OCI-LY7 (cell line): ENCODE data around the gene TMEM63B. TPM values are rescaled to one million over a fixed set of nuclear protein-coding genes. Genes with fewer than 3 reads are reported as not detected.

Experiments used
- BruUV-seq: library from RNA; stranded (reverse); fragments of 400-500 nt; replicated peaks from 2 replicates; lab custom pipeline; 2021; lab: Mats Ljungman, UMichigan
- CTCF ChIA-PET: fragments of 300-600 bp; sonication (Branson Sonifier 250); formaldehyde crosslinking; loops from one replicate; lab custom pipeline; 2022; ENCODE audit warnings: antibody characterized with exemption; ENCODE audit not compliant: unreplicated experiment; lab: Charles Lee
- POLR2A ChIA-PET: fragments of 300-600 bp; sonication (Branson Sonifier 250); formaldehyde crosslinking; loops from one replicate; lab custom pipeline; 2022; ENCODE audit warnings: antibody characterized with exemption; lab: Charles Lee
- DNase-seq: peaks from one replicate; pipeline ENCODE4 v3.0.0-alpha.2; 2015; ENCODE audit warnings: low spot score
- H2AFZ ChIP-seq: fragments of 200-600 bp; sonication (generic), shearing (Covaris generic); 2 replicates; pipeline ENCODE4 v1.6.1; 2014; ENCODE audit warnings: mild to moderate bottlenecking, antibody characterized with exemption, low read length, moderate library complexity
- H3K27ac ChIP-seq: fragments of 200-600 bp; sonication (generic); 2 replicates; pipeline ENCODE4 v1.5.1; 2014; ENCODE audit warnings: mixed run types, low read depth, mild to moderate bottlenecking, moderate library complexity, low read length, inconsistent platforms; ENCODE audit not compliant: poor library complexity, severe bottlenecking
- H3K36me3 ChIP-seq: fragments of 200-600 bp; sonication (generic); 2 replicates; pipeline ENCODE4 v1.6.1; 2014; ENCODE audit warnings: mild to moderate bottlenecking, antibody characterized with exemption, low read length, moderate library complexity, mixed read lengths; ENCODE audit not compliant: insufficient read depth
- H3K4me1 ChIP-seq: fragments of 200-600 bp; sonication (generic); 2 replicates; pipeline ENCODE4 v1.5.1; 2014; ENCODE audit warnings: mild to moderate bottlenecking, low read length; ENCODE audit not compliant: insufficient read depth, poor library complexity, severe bottlenecking
- H3K4me2 ChIP-seq: fragments of 200-600 bp; sonication (generic); 2 replicates; pipeline ENCODE4 v1.6.1; 2014; ENCODE audit warnings: mild to moderate bottlenecking, low read length
- H3K4me3 ChIP-seq: fragments of 200-600 bp; sonication (generic); 2 replicates; pipeline ENCODE4 v1.5.1; 2014; ENCODE audit warnings: mild to moderate bottlenecking, low read depth, low read length; ENCODE audit not compliant: poor library complexity, severe bottlenecking
- H3K79me2 ChIP-seq: fragments of 200-600 bp; sonication (generic); 2 replicates; pipeline ENCODE4 v1.6.1; 2016; ENCODE audit warnings: low read depth, mild to moderate bottlenecking, low read length, moderate library complexity, mixed read lengths; ENCODE audit not compliant: insufficient read depth
- H3K9me2 ChIP-seq: fragments of 200-600 bp; sonication (generic); 2 replicates; pipeline ENCODE4 v1.6.1; 2016; ENCODE audit warnings: mild to moderate bottlenecking, low read length, mixed read lengths; ENCODE audit not compliant: insufficient read depth
- H3K9me3 ChIP-seq: fragments of 200-600 bp; sonication (generic); 2 replicates; pipeline ENCODE4 v1.6.1; 2014; ENCODE audit warnings: mild to moderate bottlenecking, mixed run types, low read length, mixed read lengths
- H4K20me1 ChIP-seq: fragments of 200-600 bp; sonication (generic); 2 replicates; pipeline ENCODE4 v1.6.1; 2014; ENCODE audit warnings: mild to moderate bottlenecking, antibody characterized with exemption, low read length, moderate library complexity, mixed read lengths; ENCODE audit not compliant: insufficient read depth
- CTCF ChIP-seq: fragments of 200-600 bp; sonication (generic); conservative IDR thresholded peaks from 2 replicates; pipeline ENCODE4 v1.5.1; 2014; ENCODE audit warnings: mild to moderate bottlenecking, antibody characterized with exemption, low read length, moderate library complexity, mixed read lengths
- EZH2phosphoT487 ChIP-seq: fragments of 200-600 bp; sonication (generic); IDR thresholded peaks from 2 replicates; pipeline ENCODE4 v1.6.1; 2018; ENCODE audit warnings: low read depth, borderline replicate concordance, mild to moderate bottlenecking, mixed run types, antibody characterized with exemption, low read length, moderate library complexity, mixed read lengths
- intact Hi-C: fragments of 100-400 bp; cut with micrococcal nuclease; formaldehyde crosslinking; loops from one replicate; pipeline ENCODE4 v1.10.0; 2022; ENCODE audit not compliant: unreplicated experiment
- total RNA-seq, 2 experiments: library from RNA; depleted of rRNA in 1 of 2; stranded (reverse); fragments of >200 nt in 1 of 2; shearing (Covaris generic) in 1 of 2; gene quantifications; 2 replicates each; pipeline ENCODE4 v1.2.3, GENCODE V29; 2014 to 2022

The TMEM63B gene
- total RNA-seq, 2 experiments from 2014 or later = 5.4 to 10.0 TPM

DNA sequence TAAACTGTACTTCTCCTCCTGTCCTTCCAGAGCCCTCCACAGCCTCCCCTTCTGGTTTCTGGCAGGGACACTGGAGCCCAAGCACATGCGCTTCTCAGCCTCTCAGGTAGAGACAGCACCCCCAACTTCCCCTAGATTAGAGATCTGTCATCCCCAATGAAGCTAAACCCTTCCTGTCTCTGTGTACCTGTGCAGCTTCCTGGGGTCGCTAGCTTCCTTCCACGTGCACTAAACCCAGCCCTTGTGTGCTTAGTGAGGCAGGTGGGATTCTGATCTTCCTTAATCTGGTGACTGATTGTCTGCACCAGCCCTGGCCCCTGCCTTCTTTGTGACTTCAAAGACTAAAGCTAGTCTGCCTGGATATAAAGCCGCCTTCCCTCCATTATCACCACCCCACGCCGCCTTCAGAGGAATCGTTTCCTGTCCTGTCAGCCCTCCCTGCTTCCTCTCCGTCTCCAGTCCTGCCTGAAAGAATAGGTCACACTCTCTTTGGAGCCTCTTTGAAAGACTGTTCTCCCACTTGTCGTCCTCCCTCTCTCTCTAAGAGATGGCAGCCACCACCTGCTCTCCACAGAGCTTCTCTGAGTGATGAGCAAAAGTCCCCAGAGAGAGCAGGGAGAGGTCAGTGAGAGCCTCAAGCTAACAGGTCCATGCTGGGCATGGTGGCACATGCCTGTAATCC lies 58.7 kb downstream of the TMEM63B start:
- ChIA-PET POLR2A (interaction anchor here (0.6 to 1.0 kb wide), 3 partner anchors 20 to 124 kb away, joined by 3 to 7 read pairs (median 3); no protein-coding TSS in a partner anchor), CTCF (no interaction called here)
- DNase-seq = peak; percentile 47
- Histone ChIP-seq H3K4me2 (peak overlapping the region; percentile 22; the same call in 1 of the 2 replicates), H3K79me2 (no peaks in the 10 kb centered on the region), H2AFZ (peak overlapping the region; percentile 67), H3K36me3 (no peaks in the 10 kb centered on the region), H4K20me1 (no peaks in the 10 kb centered on the region), H3K27ac (no peak overlapping the region), H3K4me3 (no peak overlapping the region), H3K4me1 (peaks cover 16% of the 10 kb centered on the region), H3K9me3 (no peaks in the 10 kb centered on the region), H3K9me2 (no peaks in the 10 kb centered on the region)
- no peak for TF ChIP-seq CTCF
- TF ChIP-seq EZH2phosphoT487 = no peak
- BruUV-seq = no TSS peak
- intact Hi-C loops = no loop called here

DNA sequence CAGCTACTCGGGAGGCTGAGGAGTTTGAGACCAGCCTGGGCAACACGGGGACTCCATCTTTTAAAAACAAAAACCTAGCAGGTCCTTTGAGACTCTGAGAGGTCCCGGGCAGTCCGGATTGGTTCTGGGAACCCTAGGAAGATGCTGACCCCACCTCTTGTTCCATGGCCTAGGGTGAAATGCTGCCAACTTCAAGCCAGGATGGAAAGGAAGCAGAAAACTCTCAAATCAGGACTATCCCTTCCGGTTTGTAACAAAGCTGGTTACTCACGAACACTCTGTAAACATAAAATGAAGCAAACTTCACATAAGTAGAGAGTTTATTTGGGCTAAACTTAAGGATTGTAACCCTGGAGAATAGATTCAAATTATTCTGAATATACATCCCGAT lies 59.3 kb downstream of the TMEM63B start:
- no TSS peak for BruUV-seq
- Histone ChIP-seq H2AFZ (peak overlapping the region; percentile 67), H3K9me3 (no peaks in the 10 kb centered on the region), H4K20me1 (no peaks in the 10 kb centered on the region), H3K79me2 (no peaks in the 10 kb centered on the region), H3K4me3 (no peak overlapping the region), H3K36me3 (no peaks in the 10 kb centered on the region), H3K4me2 (no peak overlapping the region), H3K4me1 (peaks cover 16% of the 10 kb centered on the region), H3K9me2 (no peaks in the 10 kb centered on the region), H3K27ac (no peak overlapping the region)
- DNase-seq = no peak
- intact Hi-C loops = no loop called here
- TF ChIP-seq CTCF (no peak), EZH2phosphoT487 (no peak)
- ChIA-PET CTCF (interaction anchor here (0.5 kb wide), 1 partner anchor 35 kb away, joined by 3 read pairs; no protein-coding TSS in a partner anchor), POLR2A (interaction anchor here (1.0 to 1.3 kb wide), 2 partner anchors 21 to 32 kb away, joined by 3 to 7 read pairs; no protein-coding TSS in a partner anchor)

- H3K4me2 ChIP-seq = no peak overlapping the region
- H3K27ac ChIP-seq = no peak overlapping the region
- TF ChIP-seq EZH2phosphoT487 (no peak), CTCF (no peak)
- H3K4me3 ChIP-seq = no peak overlapping the region
- CTCF ChIA-PET = no interaction called here
- no peaks in the 10 kb centered on the region for H3K79me2 ChIP-seq
- no peaks in the 10 kb centered on the region for H3K36me3 ChIP-seq
- no peaks in the 10 kb centered on the region for H4K20me1 ChIP-seq
- no peaks in the 10 kb centered on the region for H3K9me2 ChIP-seq
- POLR2A ChIA-PET = interaction anchor here (2.0 kb wide), 1 partner anchor 12 kb away, joined by 5 read pairs; no protein-coding TSS in a partner anchor
- no TSS peak for BruUV-seq
- no peak for DNase-seq
- intact Hi-C loops = no loop called here
- peaks cover 16% of the 10 kb centered on the region for H3K4me1 ChIP-seq
- no peak overlapping the region for H2AFZ ChIP-seq
- no peaks in the 10 kb centered on the region for H3K9me3 ChIP-seq
Observed at GRCh38 chr6:44188819-44189218, 61.5 kb downstream of the TMEM63B start.
